A549 (cell line): ENCODE results near the gene ZNF423. TPM values are rescaled to one million over a fixed set of nuclear protein-coding genes. Genes with fewer than 3 reads are reported as not detected.

Experiments used
- ATAC-seq, 2 experiments: fragments of 200-7000 bp in 1 of 2; fragments of >200 bp in 1 of 2; cut with Nextera tagmentation in 1 of 2; cut with Tn5 transposase in 1 of 2; 3 replicates each; pipeline versions ENCODE4 v1.8.0 to v1.9.1; 2018 to 2020; ENCODE audit warnings: mild to moderate bottlenecking in 1 of 2, moderate library complexity in 1 of 2
- CTCF ChIA-PET: fragments of 300-600 bp; sonication (Branson Sonifier 250); formaldehyde crosslinking; extraction: SDS; loops from one replicate; lab custom pipeline; 2021; ENCODE audit warnings: antibody characterized with exemption, inconsistent platforms; lab: Yijun Ruan, JAX
- POLR2A ChIA-PET: fragments of 350-600 bp; formaldehyde crosslinking; extraction: SDS; loops from one replicate; lab custom pipeline; 2021; ENCODE audit warnings: antibody characterized with exemption, inconsistent platforms; lab: Yijun Ruan, JAX
- DNase-seq, 2 experiments: peaks; one replicate each; pipeline versions ENCODE4 v3.0.0 to v3.0.0-alpha.2; 2011 to 2016; ENCODE audit warnings: low read depth in 1 of 2, low spot score in 1 of 2
- FAIRE-seq: peaks from 2 replicates; lab custom pipeline; 2011; peaks lifted over from hg19 to GRCh38; lab: Jason Lieb, UNC
- H3K27ac ChIP-seq, 2 experiments: fragments of >200 bp; sonication (Bioruptor Twin); formaldehyde crosslinking; 3 replicates each; pipeline ENCODE4 v1.5.1; 2016 to 2017
- H3K4me1 ChIP-seq: fragments of >200 bp; sonication (Bioruptor Twin); formaldehyde crosslinking; 3 replicates; pipeline ENCODE4 v1.6.1; 2016
- H3K4me2 ChIP-seq: fragments of >200 bp; sonication (Bioruptor Twin); formaldehyde crosslinking; 3 replicates; pipeline ENCODE4 v1.6.1; 2016
- H3K4me3 ChIP-seq: fragments of >200 bp; sonication (Bioruptor Twin); formaldehyde crosslinking; 3 replicates; pipeline ENCODE4 v1.5.1; 2016
- H3K9me3 ChIP-seq: fragments of >200 bp; sonication (Bioruptor Twin); formaldehyde crosslinking; 3 replicates; pipeline ENCODE4 v1.6.1; 2016
- CHD2 ChIP-seq: fragments of 150-350 bp; IDR thresholded peaks from 2 replicates; pipeline ENCODE4 v1.6.1; 2014; ENCODE audit warnings: low read length; ENCODE audit not compliant: partially characterized antibody
- CHD4 ChIP-seq: fragments of 200-600 bp; sonication (generic); IDR thresholded peaks from 2 replicates; pipeline ENCODE4 v1.6.1; 2016; ENCODE audit warnings: antibody characterized with exemption, mild to moderate bottlenecking, borderline replicate concordance
- EHF ChIP-seq: fragments of 250-450 bp; sonication (Bioruptor Pico); IDR thresholded peaks from 2 replicates; pipeline ENCODE4 v1.5.0; 2020; ENCODE audit warnings: mild to moderate bottlenecking
- EP300 ChIP-seq, 2 experiments: fragments of >200 bp; sonication (Bioruptor Twin); formaldehyde crosslinking; IDR thresholded peaks; 2 replicates in 1 of 2; 3 replicates in 1 of 2; pipeline ENCODE4 v1.6.1; 2016 to 2017
- FOSB ChIP-seq: fragments of 250-450 bp; sonication (Bioruptor Pico); IDR thresholded peaks from 2 replicates; pipeline ENCODE4 v1.5.0; 2020; ENCODE audit warnings: mild to moderate bottlenecking, moderate library complexity
- FOSL2 ChIP-seq, 2 experiments: fragments of 450-650 bp in 1 of 2; fragments of >200 bp in 1 of 2; sonication (Bioruptor Twin) in 1 of 2; formaldehyde crosslinking; IDR thresholded peaks; 2 replicates each; pipeline versions ENCODE4 v1.5.0 to v1.6.1; 2016 to 2020; ENCODE audit warnings: mild to moderate bottlenecking in 1 of 2, moderate library complexity in 1 of 2
- HDAC2 ChIP-seq: fragments of 200-600 bp; sonication (generic); IDR thresholded peaks from 2 replicates; pipeline ENCODE4 v1.6.1; 2016
- HEYL ChIP-seq: fragments of 250-450 bp; sonication (Bioruptor Pico); IDR thresholded peaks from 2 replicates; pipeline ENCODE4 v1.8.0; 2021; ENCODE audit warnings: mild to moderate bottlenecking, moderate library complexity
- HOXA7 ChIP-seq: fragments of 250-450 bp; sonication (Bioruptor Pico); IDR thresholded peaks from 2 replicates; pipeline ENCODE4 v1.5.0; 2020; ENCODE audit warnings: mild to moderate bottlenecking, moderate library complexity
- HOXB5 ChIP-seq: fragments of 250-450 bp; sonication (Bioruptor Pico); IDR thresholded peaks from 2 replicates; pipeline ENCODE4 v1.5.0; 2020; ENCODE audit warnings: mild to moderate bottlenecking, moderate library complexity
- JUN ChIP-seq, 2 experiments: fragments of >200 bp; sonication (Bioruptor Twin); formaldehyde crosslinking; IDR thresholded peaks; 2 replicates in 1 of 2; 3 replicates in 1 of 2; pipeline ENCODE4 v1.6.1; 2016 to 2017
- KDM1A ChIP-seq: fragments of 200-600 bp; sonication (generic); IDR thresholded peaks from 2 replicates; pipeline ENCODE4 v1.6.1; 2016; ENCODE audit warnings: low read depth, mild to moderate bottlenecking
- KDM5A ChIP-seq: fragments of 200-600 bp; sonication (generic); IDR thresholded peaks from 2 replicates; pipeline ENCODE4 v1.6.1; 2016; ENCODE audit warnings: antibody characterized with exemption, mild to moderate bottlenecking
- MAFK ChIP-seq: fragments of 450-650 bp; IDR thresholded peaks from 2 replicates; pipeline ENCODE4 v1.6.1; 2014; ENCODE audit not compliant: partially characterized antibody
- MAX ChIP-seq: IDR thresholded peaks from 2 replicates; pipeline ENCODE4 v1.6.1; 2012
- MAZ ChIP-seq: fragments of 150-350 bp; IDR thresholded peaks from 2 replicates; pipeline ENCODE4 v1.6.1; 2014; ENCODE audit warnings: antibody characterized with exemption, low read depth, low read length, borderline replicate concordance
- NPAS2 ChIP-seq: fragments of 250-450 bp; sonication (Bioruptor Pico); IDR thresholded peaks from 2 replicates; pipeline ENCODE4 v1.8.0; 2022; ENCODE audit warnings: mild to moderate bottlenecking, moderate library complexity, borderline replicate concordance
- NR3C1 ChIP-seq: fragments of >200 bp; sonication (Bioruptor Twin); formaldehyde crosslinking; IDR thresholded peaks from 3 replicates; pipeline ENCODE4 v1.6.1; 2017
- PHF8 ChIP-seq: fragments of 200-600 bp; sonication (generic); IDR thresholded peaks from 2 replicates; pipeline ENCODE4 v1.6.1; 2016; ENCODE audit warnings: low read depth, mild to moderate bottlenecking, antibody characterized with exemption, moderate library complexity, borderline replicate concordance
- POLR2AphosphoS2 ChIP-seq: conservative IDR thresholded peaks from 2 replicates; pipeline ENCODE4 v1.6.1; 2012; ENCODE audit warnings: low read length, improper control_type of control experiment, inconsistent platforms
- RAD21 ChIP-seq, 2 experiments: fragments of >200 bp in 1 of 2; sonication (Bioruptor Twin) in 1 of 2; formaldehyde crosslinking in 1 of 2; IDR thresholded peaks in 1 of 2; conservative IDR thresholded peaks in 1 of 2; 2 replicates in 1 of 2; 3 replicates in 1 of 2; pipeline ENCODE4 v1.6.1; 2012 to 2018; ENCODE audit warnings: inconsistent platforms in 1 of 2
- REST ChIP-seq: fragments of 200-600 bp; sonication (generic); IDR thresholded peaks from 2 replicates; pipeline ENCODE4 v1.6.1; 2016; ENCODE audit warnings: antibody characterized with exemption, mild to moderate bottlenecking, moderate library complexity
- RFX5 ChIP-seq: fragments of 450-650 bp; IDR thresholded peaks from 2 replicates; pipeline ENCODE4 v1.7.1; 2014; ENCODE audit warnings: antibody characterized with exemption, mild to moderate bottlenecking, moderate library complexity
- RNF2 ChIP-seq: fragments of 200-600 bp; sonication (generic); IDR thresholded peaks from 2 replicates; pipeline ENCODE4 v1.6.1; 2016; ENCODE audit warnings: low read depth, mild to moderate bottlenecking, antibody characterized with exemption, moderate library complexity, borderline replicate concordance
- SMC3 ChIP-seq: fragments of >200 bp; sonication (Bioruptor Twin); formaldehyde crosslinking; IDR thresholded peaks from 3 replicates; pipeline ENCODE4 v1.6.1; 2018; ENCODE audit warnings: inconsistent platforms
- TFCP2L1 ChIP-seq: fragments of 250-450 bp; sonication (Bioruptor Pico); IDR thresholded peaks from 2 replicates; pipeline ENCODE4 v1.5.0; 2021; ENCODE audit warnings: mild to moderate bottlenecking
- USF2 ChIP-seq: fragments of 450-650 bp; IDR thresholded peaks from 2 replicates; pipeline ENCODE4 v1.6.1; 2014; ENCODE audit warnings: antibody characterized with exemption
- ZC3H11A ChIP-seq: fragments of 450-650 bp; IDR thresholded peaks from 2 replicates; pipeline ENCODE4 v1.6.1; 2014; ENCODE audit warnings: antibody characterized with exemption, mild to moderate bottlenecking
- ZFP36 ChIP-seq: fragments of 450-650 bp; IDR thresholded peaks from 2 replicates; pipeline ENCODE4 v1.6.1; 2014; ENCODE audit warnings: borderline replicate concordance; ENCODE audit not compliant: partially characterized antibody
- ZNF302 ChIP-seq: fragments of 250-450 bp; sonication (Bioruptor Pico); IDR thresholded peaks from 2 replicates; pipeline ENCODE4 v1.9.0; 2021; ENCODE audit warnings: inconsistent platforms, mild to moderate bottlenecking, moderate library complexity
- WGBS: methylation state at CpG from one replicate; pipeline ENCODE4 v1.1.6; 2017; ENCODE audit errors: missing lambda C conversion rate; 5-methylcytosine and 5-hydroxymethylcytosine counted together
- polyA plus RNA-seq, 4 experiments: library from polyadenylated mRNA; depleted of rRNA in 3 of 4; stranded (reverse); fragments of >200 nt; fragmentation: RNase III in 1 of 4; extraction: RNeasy Plus Mini Kit Qiagen cat#74134 plus additional on column Dnase treatment in 1 of 4; gene quantifications; 2 replicates in 3 of 4; 3 replicates in 1 of 4; pipeline ENCODE4 v1.2.3, GENCODE V29; 2011 to 2017
- TF ChIP-seq, protein P1 (sequence below): fragments of 150-350 bp; IDR thresholded peaks from 2 replicates; pipeline ENCODE4 v1.6.1; 2014; ENCODE audit warnings: low read depth, mild to moderate bottlenecking, low read length

Gene ZNF423
- polyA plus RNA-seq, 2 of the 4 experiments (the other 2 are of a cell fraction), result 0.04 to 0.10 TPM

GRCh38 chr16:49645263-49645662 is 210.6 kb downstream of the ZNF423 start:
- DNase-seq (no peak), ATAC-seq (no peak), FAIRE-seq (no peak)
- H3K9me3 ChIP-seq, result peaks cover 32% of the 10 kb centered on the region
- WGBS, result 80% methylated on average over 1 of the region's 1 CpG
- no peak overlapping the region for H3K27ac ChIP-seq
- H3K4me3 ChIP-seq, result no peak overlapping the region
- ChIA-PET CTCF (interaction anchor here (0.8 to 1.0 kb wide), 2 partner anchors 110 to 237 kb away, joined by 3 to 4 read pairs; no protein-coding TSS in a partner anchor), POLR2A (no interaction called here)
- H3K4me2 ChIP-seq, result no peak overlapping the region
- no peaks in the 10 kb centered on the region for H3K4me1 ChIP-seq
- TF ChIP-seq KDM1A, result no peak
- no peak for TF ChIP-seq HOXB5 (CRISPR knock-in tag)
- TF ChIP-seq RFX5, result no peak
- TF ChIP-seq MAZ, result no peak
- TF ChIP-seq CHD2, result no peak
- no peak for TF ChIP-seq HDAC2
- no peak for TF ChIP-seq TFCP2L1 (CRISPR knock-in tag)
- TF ChIP-seq FOSL2 (IDR thresholded peaks at IDR 0.05), result no peak
- TF ChIP-seq FOSL2 (CRISPR knock-in tag; IDR thresholded peaks at IDR 0.05), result no peak
- no peak for TF ChIP-seq EHF (CRISPR knock-in tag)
- no peak for TF ChIP-seq HOXA7
- TF ChIP-seq RAD21 (conservative IDR thresholded peaks at IDR 0.05 in 1 of 2, IDR thresholded peaks at IDR 0.05 in 1 of 2), result no peak
- no peak for TF ChIP-seq NPAS2 (CRISPR knock-in tag)
- TF ChIP-seq CHD4, result no peak
- TF ChIP-seq HEYL (CRISPR knock-in tag), result no peak
- no peak for TF ChIP-seq JUN (IDR thresholded peaks at IDR 0.05)
- no peak for TF ChIP-seq SMC3

- H3K27ac ChIP-seq, result no peak overlapping the region
- TF ChIP-seq REST (no peak), USF2 (no peak), JUN (IDR thresholded peaks at IDR 0.05) (no peak), MAFK (no peak), SMC3 (no peak), ZC3H11A (no peak), POLR2AphosphoS2 (no peak), ZFP36 (no peak), NR3C1 (no peak), KDM5A (no peak), MAX (no peak), RNF2 (no peak), HDAC2 (no peak), RAD21 (conservative IDR thresholded peaks at IDR 0.05 in 1 of 2, IDR thresholded peaks at IDR 0.05 in 1 of 2) (no peak), PHF8 (no peak), EP300 (IDR thresholded peaks at IDR 0.05) (no peak), ZNF302 (CRISPR knock-in tag) (no peak), FOSB (CRISPR knock-in tag) (no peak), FOSL2 (IDR thresholded peaks at IDR 0.05) (no peak), FOSL2 (CRISPR knock-in tag; IDR thresholded peaks at IDR 0.05) (no peak)
- TF ChIP-seq, protein P1, sequence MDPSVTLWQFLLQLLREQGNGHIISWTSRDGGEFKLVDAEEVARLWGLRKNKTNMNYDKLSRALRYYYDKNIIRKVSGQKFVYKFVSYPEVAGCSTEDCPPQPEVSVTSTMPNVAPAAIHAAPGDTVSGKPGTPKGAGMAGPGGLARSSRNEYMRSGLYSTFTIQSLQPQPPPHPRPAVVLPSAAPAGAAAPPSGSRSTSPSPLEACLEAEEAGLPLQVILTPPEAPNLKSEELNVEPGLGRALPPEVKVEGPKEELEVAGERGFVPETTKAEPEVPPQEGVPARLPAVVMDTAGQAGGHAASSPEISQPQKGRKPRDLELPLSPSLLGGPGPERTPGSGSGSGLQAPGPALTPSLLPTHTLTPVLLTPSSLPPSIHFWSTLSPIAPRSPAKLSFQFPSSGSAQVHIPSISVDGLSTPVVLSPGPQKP, result no peak
- TF ChIP-seq, all 56 proteins: peak for 0
- no peak for FAIRE-seq
- ATAC-seq, result peak; percentile 20 to 38; a peak in 3 of 6 replicates
- H3K9me3 ChIP-seq, result peaks cover 30% of the 10 kb centered on the region
- POLR2A ChIA-PET, result interaction anchor here (0.6 kb wide), 1 partner anchor 550 kb away, joined by 3 read pairs; no protein-coding TSS in a partner anchor
- H3K4me3 ChIP-seq, result no peak overlapping the region
- no peak for DNase-seq
- no peak overlapping the region for H3K4me2 ChIP-seq
- H3K4me1 ChIP-seq, result no peaks in the 10 kb centered on the region
- CTCF ChIA-PET, result interaction anchor here (0.7 kb wide), 1 partner anchor 33 kb away, joined by 3 read pairs; no protein-coding TSS in a partner anchor
- WGBS, result 17% methylated on average over 4 of the region's 4 CpGs
Measured at GRCh38 chr16:49644145-49644463, 211.8 kb downstream of the ZNF423 start.
